ENCODE data around the gene COX4I1.

DNA sequence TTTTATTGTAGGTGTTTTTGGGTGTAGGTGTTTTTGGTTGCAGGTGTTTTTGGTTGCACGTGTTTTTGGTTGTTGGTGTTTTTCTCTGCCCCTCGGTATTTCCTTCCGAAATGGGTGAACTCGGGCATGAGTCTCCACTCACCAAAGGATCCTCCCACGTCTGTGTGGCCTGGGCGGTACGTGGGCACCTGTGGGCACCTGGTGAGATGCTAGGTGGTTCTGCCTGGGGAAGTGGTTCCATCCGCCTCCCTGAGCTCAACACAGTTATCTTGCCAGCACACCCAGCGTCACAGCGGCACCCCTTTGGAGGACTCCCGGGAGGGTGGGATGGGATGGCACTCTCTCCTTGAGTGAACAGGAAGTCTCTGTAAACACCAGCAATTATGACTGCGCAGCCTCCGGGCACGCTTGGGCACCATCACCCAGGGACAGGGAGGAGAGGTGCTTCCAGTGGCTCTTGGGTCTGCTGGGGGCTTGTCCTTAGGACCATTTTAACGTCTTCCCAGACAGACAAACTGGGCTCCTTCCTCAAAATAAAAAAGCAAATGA lies 29.8 kb downstream of the COX4I1 start:
- TF ChIP-seq, protein P1, sequence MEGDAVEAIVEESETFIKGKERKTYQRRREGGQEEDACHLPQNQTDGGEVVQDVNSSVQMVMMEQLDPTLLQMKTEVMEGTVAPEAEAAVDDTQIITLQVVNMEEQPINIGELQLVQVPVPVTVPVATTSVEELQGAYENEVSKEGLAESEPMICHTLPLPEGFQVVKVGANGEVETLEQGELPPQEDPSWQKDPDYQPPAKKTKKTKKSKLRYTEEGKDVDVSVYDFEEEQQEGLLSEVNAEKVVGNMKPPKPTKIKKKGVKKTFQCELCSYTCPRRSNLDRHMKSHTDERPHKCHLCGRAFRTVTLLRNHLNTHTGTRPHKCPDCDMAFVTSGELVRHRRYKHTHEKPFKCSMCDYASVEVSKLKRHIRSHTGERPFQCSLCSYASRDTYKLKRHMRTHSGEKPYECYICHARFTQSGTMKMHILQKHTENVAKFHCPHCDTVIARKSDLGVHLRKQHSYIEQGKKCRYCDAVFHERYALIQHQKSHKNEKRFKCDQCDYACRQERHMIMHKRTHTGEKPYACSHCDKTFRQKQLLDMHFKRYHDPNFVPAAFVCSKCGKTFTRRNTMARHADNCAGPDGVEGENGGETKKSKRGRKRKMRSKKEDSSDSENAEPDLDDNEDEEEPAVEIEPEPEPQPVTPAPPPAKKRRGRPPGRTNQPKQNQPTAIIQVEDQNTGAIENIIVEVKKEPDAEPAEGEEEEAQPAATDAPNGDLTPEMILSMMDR (IDR thresholded peaks at IDR 0.05; ENCODE audit: low read depth, low read length), result no peak
- no peak for TF ChIP-seq EZH2phosphoT487 (IDR thresholded peaks at IDR 0.05; ENCODE audit: low read depth)
